Peyer's patch (tissue), 4 donors: ENCODE results near the gene ARHGEF39. TPM values are rescaled to one million over a fixed set of nuclear protein-coding genes. Genes with fewer than 3 reads are reported as not detected.

Experiments used
- DNase-seq, 3 donors: peaks; one replicate each; pipeline ENCODE4 v3.0.0-alpha.2; 2017 to 2019
- H3K27ac ChIP-seq, 4 donors: fragments of 200-600 bp; sonication (generic); one replicate each; pipeline ENCODE4 v1.5.1; 2016 to 2019
- H3K27me3 ChIP-seq, 2 donors: fragments of 200-600 bp; sonication (generic); one replicate each; pipeline ENCODE4 v1.5.1; 2019
- H3K36me3 ChIP-seq, 3 donors: fragments of 200-600 bp; sonication (generic); one replicate each; pipeline ENCODE4 v1.5.1; 2016 to 2019
- H3K4me1 ChIP-seq, 4 donors: fragments of 200-600 bp; sonication (generic); one replicate each; pipeline ENCODE4 v1.5.1; 2016 to 2019
- H3K4me3 ChIP-seq, 4 donors: fragments of 200-600 bp; sonication (generic); 1 replicate in 3 of 4; 2 replicates in 1 of 4; pipeline ENCODE4 v1.5.1; 2016 to 2019; ENCODE audit warnings: mild to moderate bottlenecking in 1 of 4
- H3K9me3 ChIP-seq, 4 donors: fragments of 200-600 bp; sonication (generic); one replicate each; pipeline ENCODE4 v1.5.1; 2016 to 2019; ENCODE audit warnings: mild to moderate bottlenecking in 1 of 4
- CTCF ChIP-seq, 6 experiments: fragments of 450-650 bp in 4 of 6; fragments of 200-600 bp in 2 of 6; sonication (generic) in 1 of 6; IDR thresholded peaks; one replicate each; pipeline ENCODE4 v1.5.1; 2017 to 2019; ENCODE audit warnings: antibody characterized with exemption in 6 of 6, mild to moderate bottlenecking in 3 of 6, moderate library complexity in 1 of 6
- POLR2A ChIP-seq, 2 donors: fragments of 450-650 bp; IDR thresholded peaks; one replicate each; pipeline ENCODE4 v1.5.1; 2017; ENCODE audit warnings: antibody characterized with exemption in 2 of 2, mild to moderate bottlenecking in 2 of 2, moderate library complexity in 2 of 2
- total RNA-seq, 4 donors: library from RNA; depleted of rRNA; stranded (reverse); fragments of >200 nt; gene quantifications; one replicate each; pipeline ENCODE4 v1.1.0, GENCODE V29; 2016

Gene ARHGEF39
- total RNA-seq, 4 donors from 2014 or later, result 1.9 to 19.8 (median 4.8) TPM

- H3K4me3 ChIP-seq, result no peak overlapping the region
- DNase-seq, result no peak
- no peaks in the 10 kb centered on the region for H3K4me1 ChIP-seq
- no peak overlapping the region for H3K27ac ChIP-seq
- TF ChIP-seq POLR2A (IDR thresholded peaks at IDR 0.05) (no peak), CTCF (IDR thresholded peaks at IDR 0.05) (no peak)
- no peaks in the 10 kb centered on the region for H3K9me3 ChIP-seq
- peaks cover 0 to 93% (median 8%) of the 10 kb centered on the region in 3 donors for H3K36me3 ChIP-seq
- H3K27me3 ChIP-seq, result no peaks in the 10 kb centered on the region
These were observed 46.0 kb upstream of the ARHGEF39 start for GRCh38 chr9:35710818-35711500.

- Histone ChIP-seq H3K36me3 (peaks cover 0 to 93% (median 0%) of the 10 kb centered on the region in 3 donors), H3K27ac (no peak overlapping the region), H3K4me3 (no peak overlapping the region), H3K9me3 (no peaks in the 10 kb centered on the region), H3K27me3 (no peaks in the 10 kb centered on the region), H3K4me1 (no peaks in the 10 kb centered on the region)
- TF ChIP-seq POLR2A (IDR thresholded peaks at IDR 0.05) (no peak), CTCF (IDR thresholded peaks at IDR 0.05) (no peak)
- peak in 1 of 3 donors; percentile 5 for DNase-seq
These were observed 43.2 kb upstream of the ARHGEF39 start for GRCh38 chr9:35708146-35708545.

- Histone ChIP-seq H3K4me3 (no peak overlapping the region), H3K27ac (no peak overlapping the region), H3K27me3 (no peaks in the 10 kb centered on the region), H3K9me3 (no peaks in the 10 kb centered on the region), H3K36me3 (peaks cover 0 to 93% (median 0%) of the 10 kb centered on the region in 3 donors), H3K4me1 (no peaks in the 10 kb centered on the region)
- TF ChIP-seq CTCF (IDR thresholded peaks at IDR 0.05), result no peak
- DNase-seq, result no peak
These were observed 42.0 kb upstream of the ARHGEF39 start for GRCh38 chr9:35706951-35707350.

DNA sequence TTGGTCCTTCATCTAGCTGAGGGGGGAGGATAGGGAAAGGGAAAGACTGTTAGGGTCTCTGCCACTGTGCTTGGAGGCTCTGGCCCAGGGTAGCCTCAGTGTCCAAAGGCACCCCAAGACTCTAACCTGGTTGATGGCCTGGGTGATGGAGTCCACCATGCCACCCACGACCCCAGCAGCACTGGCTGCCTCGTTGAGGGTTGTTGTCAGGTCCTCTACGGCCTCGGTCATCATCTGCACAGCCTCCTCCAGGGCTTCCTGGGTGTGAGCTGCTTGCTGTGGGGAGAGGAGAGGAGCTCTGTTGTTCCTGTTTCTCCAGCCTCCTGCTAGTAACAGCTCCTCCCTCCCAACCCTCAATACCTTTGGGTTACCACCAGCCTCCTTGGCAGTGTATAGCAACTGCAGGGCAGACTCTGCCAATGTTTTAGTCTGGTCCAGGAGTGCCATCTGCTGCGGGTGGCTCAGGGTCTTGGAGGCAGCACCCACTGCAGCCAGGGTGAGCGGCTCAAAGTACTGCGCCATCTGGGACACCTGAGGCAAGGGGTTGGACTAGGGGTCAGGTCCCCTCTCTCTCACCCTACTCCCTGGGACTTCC is 40.9 kb upstream of the ARHGEF39 start:
- Histone ChIP-seq H3K4me1 (no peaks in the 10 kb centered on the region), H3K9me3 (no peaks in the 10 kb centered on the region), H3K4me3 (no peak overlapping the region), H3K27ac (no peak overlapping the region), H3K36me3 (peaks cover 0 to 93% (median 0%) of the 10 kb centered on the region in 3 donors), H3K27me3 (no peaks in the 10 kb centered on the region)
- no peak for TF ChIP-seq POLR2A (IDR thresholded peaks at IDR 0.05)
- no peak for TF ChIP-seq CTCF (IDR thresholded peaks at IDR 0.05)
- DNase-seq, result no peak

GRCh38 chr9:35705372-35705771 is 40.4 kb upstream of the ARHGEF39 start:
- no peak overlapping the region for H3K27ac ChIP-seq
- no peak overlapping the region for H3K4me3 ChIP-seq
- no peaks in the 10 kb centered on the region for H3K9me3 ChIP-seq
- no peak for DNase-seq
- H3K27me3 ChIP-seq, result no peaks in the 10 kb centered on the region
- TF ChIP-seq CTCF (IDR thresholded peaks at IDR 0.05) (no peak), POLR2A (IDR thresholded peaks at IDR 0.05) (no peak)
- H3K36me3 ChIP-seq, result peaks cover 0 to 93% (median 0%) of the 10 kb centered on the region in 3 donors
- H3K4me1 ChIP-seq, result no peaks in the 10 kb centered on the region
